ENCODE results near the gene STRN4. TPM values are rescaled to one million over a fixed set of nuclear protein-coding genes. Genes with fewer than 3 reads are reported as not detected.

Gene STRN4
- total RNA-seq, 1 donor from 2014 or later, result 115 TPM

- Mint-ChIP-seq H3K9me3 (ENCODE audit: low read depth) (no peaks in the 10 kb centered on the region), H3K4me3 (ENCODE audit: low read depth) (no peak overlapping the region), H3K27ac (no peak overlapping the region), H3K27me3 (no peaks in the 10 kb centered on the region), H3K36me3 (ENCODE audit: insufficient read depth) (peaks cover 11% of the 10 kb centered on the region), H3K4me1 (ENCODE audit: low read depth) (no peaks in the 10 kb centered on the region)
- DNase-seq (ENCODE audit: low spot score, unreplicated experiment), result no peak
- TF ChIP-seq, protein P1, sequence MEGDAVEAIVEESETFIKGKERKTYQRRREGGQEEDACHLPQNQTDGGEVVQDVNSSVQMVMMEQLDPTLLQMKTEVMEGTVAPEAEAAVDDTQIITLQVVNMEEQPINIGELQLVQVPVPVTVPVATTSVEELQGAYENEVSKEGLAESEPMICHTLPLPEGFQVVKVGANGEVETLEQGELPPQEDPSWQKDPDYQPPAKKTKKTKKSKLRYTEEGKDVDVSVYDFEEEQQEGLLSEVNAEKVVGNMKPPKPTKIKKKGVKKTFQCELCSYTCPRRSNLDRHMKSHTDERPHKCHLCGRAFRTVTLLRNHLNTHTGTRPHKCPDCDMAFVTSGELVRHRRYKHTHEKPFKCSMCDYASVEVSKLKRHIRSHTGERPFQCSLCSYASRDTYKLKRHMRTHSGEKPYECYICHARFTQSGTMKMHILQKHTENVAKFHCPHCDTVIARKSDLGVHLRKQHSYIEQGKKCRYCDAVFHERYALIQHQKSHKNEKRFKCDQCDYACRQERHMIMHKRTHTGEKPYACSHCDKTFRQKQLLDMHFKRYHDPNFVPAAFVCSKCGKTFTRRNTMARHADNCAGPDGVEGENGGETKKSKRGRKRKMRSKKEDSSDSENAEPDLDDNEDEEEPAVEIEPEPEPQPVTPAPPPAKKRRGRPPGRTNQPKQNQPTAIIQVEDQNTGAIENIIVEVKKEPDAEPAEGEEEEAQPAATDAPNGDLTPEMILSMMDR (IDR thresholded peaks at IDR 0.05; ENCODE audit: unreplicated experiment), result no peak
These were observed 23.2 kb downstream of the STRN4 start for GRCh38 chr19:46723023-46723461.

GRCh38 chr19:46722421-46723022 is 23.7 kb downstream of the STRN4 start:
- H3K36me3 Mint-ChIP-seq (ENCODE audit: insufficient read depth), result peaks cover 11% of the 10 kb centered on the region
- no peaks in the 10 kb centered on the region for H3K27me3 Mint-ChIP-seq
- H3K9me3 Mint-ChIP-seq (ENCODE audit: low read depth), result no peaks in the 10 kb centered on the region
- no peak overlapping the region for H3K4me3 Mint-ChIP-seq (ENCODE audit: low read depth)
- peaks cover 1% of the 10 kb centered on the region for H3K4me1 Mint-ChIP-seq (ENCODE audit: low read depth)
- TF ChIP-seq, protein P1 (IDR thresholded peaks at IDR 0.05; ENCODE audit: unreplicated experiment), result no peak
- DNase-seq (ENCODE audit: low spot score, unreplicated experiment), result no peak
- no peak overlapping the region for H3K27ac Mint-ChIP-seq

DNA sequence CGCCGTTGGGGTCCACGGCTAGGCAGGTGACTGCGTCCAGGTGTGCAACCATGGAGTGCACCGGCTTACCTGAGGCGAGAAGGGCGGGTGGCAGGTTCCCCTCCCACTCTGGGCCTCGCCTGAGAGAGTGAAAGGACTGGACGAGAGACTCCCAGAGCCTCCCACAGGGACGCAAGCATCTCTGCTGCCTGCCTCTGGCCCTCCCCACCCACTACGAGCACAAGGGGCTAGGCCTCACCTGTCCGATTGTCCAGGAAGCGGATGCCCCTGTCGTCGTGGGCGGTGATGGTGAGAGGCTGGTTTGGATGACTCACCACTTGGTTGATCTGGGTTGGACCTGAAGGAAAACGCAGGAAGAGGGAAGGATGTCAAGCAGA is 24.3 kb downstream of the STRN4 start:
- Mint-ChIP-seq H3K27ac (peak overlapping the region; percentile 85), H3K36me3 (ENCODE audit: insufficient read depth) (peaks cover 10% of the 10 kb centered on the region), H3K4me1 (ENCODE audit: low read depth) (peaks cover 1% of the 10 kb centered on the region), H3K27me3 (no peaks in the 10 kb centered on the region), H3K4me3 (ENCODE audit: low read depth) (no peak overlapping the region), H3K9me3 (ENCODE audit: low read depth) (no peaks in the 10 kb centered on the region)
- DNase-seq (ENCODE audit: low spot score, unreplicated experiment), result no peak
- TF ChIP-seq, protein P1 (IDR thresholded peaks at IDR 0.05; ENCODE audit: unreplicated experiment), result no peak

DNA sequence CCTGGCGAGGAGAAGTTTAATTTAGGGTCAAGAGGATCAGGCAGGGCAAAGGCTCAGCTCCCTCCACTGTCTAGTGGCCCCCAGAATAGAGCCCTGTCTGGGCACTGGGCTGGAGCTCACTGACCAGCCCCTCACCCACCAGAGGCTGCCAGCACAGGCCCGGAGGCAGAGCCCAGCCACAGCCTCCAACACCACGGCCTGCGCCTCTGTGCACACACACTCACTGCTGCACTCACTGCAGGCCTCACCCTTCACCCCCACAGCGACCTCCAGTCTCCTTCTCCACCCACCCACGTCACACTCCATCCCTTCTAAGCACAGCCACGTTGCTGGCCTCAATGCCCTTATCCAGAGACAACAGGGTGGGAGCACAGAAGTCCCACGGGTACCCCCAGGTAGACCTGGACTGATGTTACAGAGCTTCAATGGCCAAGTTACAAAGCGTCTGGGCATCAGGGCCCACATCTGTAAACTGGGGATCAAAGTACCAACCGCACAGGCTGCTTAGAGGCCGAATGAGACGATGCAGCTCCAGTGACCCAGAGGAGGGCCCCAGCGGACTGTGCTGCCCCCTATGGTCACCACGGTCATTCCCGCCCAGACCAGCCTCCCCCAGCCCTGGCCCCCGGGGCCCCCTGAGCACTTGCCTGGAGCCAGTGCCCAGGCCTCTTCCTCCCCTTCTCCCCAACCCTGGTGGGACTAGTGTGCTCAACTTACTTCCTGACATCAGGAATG is 24.8 kb downstream of the STRN4 start:
- Mint-ChIP-seq H3K27ac (no peak overlapping the region), H3K4me1 (ENCODE audit: low read depth) (peaks cover 1% of the 10 kb centered on the region), H3K4me3 (ENCODE audit: low read depth) (no peak overlapping the region), H3K9me3 (ENCODE audit: low read depth) (no peaks in the 10 kb centered on the region), H3K27me3 (no peaks in the 10 kb centered on the region), H3K36me3 (ENCODE audit: insufficient read depth) (peaks cover 10% of the 10 kb centered on the region)
- no peak for DNase-seq (ENCODE audit: low spot score, unreplicated experiment)
- TF ChIP-seq, protein P1 (IDR thresholded peaks at IDR 0.05; ENCODE audit: unreplicated experiment), result peak; percentile 30

GRCh38 chr19:46720503-46721239 is 25.6 kb downstream of the STRN4 start:
- TF ChIP-seq, protein P1 (IDR thresholded peaks at IDR 0.05; ENCODE audit: unreplicated experiment), result no peak
- Mint-ChIP-seq H3K4me1 (ENCODE audit: low read depth) (peaks cover 3% of the 10 kb centered on the region), H3K27me3 (no peaks in the 10 kb centered on the region), H3K36me3 (ENCODE audit: insufficient read depth) (peaks cover 7% of the 10 kb centered on the region), H3K27ac (no peak overlapping the region), H3K9me3 (ENCODE audit: low read depth) (no peaks in the 10 kb centered on the region), H3K4me3 (ENCODE audit: low read depth) (no peak overlapping the region)
- DNase-seq (ENCODE audit: low spot score, unreplicated experiment), result no peak
